Measurements from ENCODE around the gene AP3S2.
"Not testable (repeated sequence)": the region's sequence is repeated elsewhere in the genome, so short reads cannot be mapped to it uniquely, and the experiment has no call there.

AP3S2 gene

DNA sequence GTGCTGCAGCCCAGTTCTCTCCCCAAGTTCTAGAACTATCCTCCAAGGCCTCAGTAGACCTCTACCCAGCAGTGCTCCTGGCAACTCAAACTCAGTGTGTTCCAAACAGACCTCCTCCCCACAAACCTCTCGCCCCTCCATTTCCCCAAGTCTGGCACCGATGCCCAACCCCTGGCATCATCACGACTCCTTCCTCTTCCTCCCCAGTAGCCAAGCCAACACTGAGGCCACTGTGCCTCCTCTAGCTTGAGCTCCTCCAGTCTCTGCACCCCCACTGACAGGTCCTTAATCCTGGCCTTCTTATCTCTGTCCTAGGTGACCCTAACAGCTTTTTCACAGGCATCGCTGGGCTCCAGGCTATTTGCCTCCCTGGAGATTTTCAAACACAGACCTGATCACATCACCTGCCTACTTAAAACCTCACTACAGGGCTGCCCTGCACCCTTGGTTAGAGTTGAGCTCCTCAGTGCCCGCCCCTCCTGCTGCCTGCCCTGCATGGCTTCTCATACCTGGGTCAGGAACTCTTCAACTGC is 12.1 kb upstream of the AP3S2 start:
- H3K4me3 ChIP-seq (ENCODE audit: low read depth, low read length) = no peak overlapping the region

GRCh38 chr15:89904519-89904918 is 10.7 kb upstream of the AP3S2 start:
- H3K4me3 ChIP-seq (ENCODE audit: low read depth, low read length) = no peak overlapping the region
- DNase-seq (ENCODE audit: low read depth) = no peak

More for the DNA sequence above, 12.1 kb upstream of the AP3S2 start:
- no peak for DNase-seq (ENCODE audit: low read depth)

- no peak overlapping the region for H3K4me3 ChIP-seq (ENCODE audit: low read depth, low read length)
- no peak for DNase-seq (ENCODE audit: low read depth)
These were observed 10.0 kb upstream of the AP3S2 start for GRCh38 chr15:89903858-89904130.

DNA sequence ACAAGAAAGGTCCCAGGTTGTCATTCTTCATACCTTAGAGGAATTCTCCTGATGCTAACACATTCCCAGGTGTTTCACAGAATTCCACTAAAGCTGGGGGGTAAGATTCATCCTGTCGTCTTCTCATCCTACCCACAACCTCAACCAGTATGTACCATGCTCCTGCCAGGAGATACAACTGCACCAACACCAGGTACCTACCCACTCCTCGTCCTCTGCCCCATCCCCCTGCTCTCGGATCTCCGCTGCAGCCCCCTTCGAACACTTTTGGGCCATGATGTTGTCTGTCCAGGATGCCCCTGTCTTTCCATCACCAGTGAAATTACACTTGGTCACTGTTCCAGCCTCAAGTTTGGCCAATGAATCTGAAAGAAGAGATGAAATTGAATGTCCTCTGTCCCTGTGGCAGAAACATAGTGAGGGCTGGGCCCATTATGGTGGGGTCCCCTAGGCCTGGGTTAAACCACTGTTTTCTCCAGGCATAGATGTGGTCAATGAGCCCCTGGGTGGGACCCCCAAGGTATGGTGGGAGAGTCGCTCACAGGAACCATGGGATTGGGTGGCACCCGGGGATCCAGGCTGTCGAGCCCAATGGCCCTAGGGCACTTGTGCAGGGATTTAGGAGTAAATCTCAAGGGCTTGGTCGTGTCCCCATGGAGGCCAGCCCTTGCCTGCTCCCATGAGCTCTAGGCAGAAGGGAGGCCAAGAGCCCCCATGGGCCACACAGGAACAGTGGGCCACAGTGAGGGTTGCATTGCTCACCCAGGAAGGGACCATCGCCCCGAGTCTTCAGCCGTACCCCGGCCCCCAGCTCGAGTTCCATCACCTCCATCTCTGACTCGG is 9.4 kb upstream of the AP3S2 start:
- DNase-seq (ENCODE audit: low read depth) = no peak
- no peak overlapping the region for H3K4me3 ChIP-seq (ENCODE audit: low read depth, low read length)

GRCh38 chr15:89900849-89901248 is 7.1 kb upstream of the AP3S2 start:
- no peak for DNase-seq (ENCODE audit: low read depth)
- no peak overlapping the region for H3K4me3 ChIP-seq (ENCODE audit: low read depth, low read length)

GRCh38 chr15:89899951-89900567 is 6.3 kb upstream of the AP3S2 start:
- H3K4me3 ChIP-seq (ENCODE audit: low read depth, low read length) = no peak overlapping the region
- no peak for DNase-seq (ENCODE audit: low read depth)

- DNase-seq (ENCODE audit: low read depth) = no peak
These were observed 5.6 kb upstream of the AP3S2 start for GRCh38 chr15:89899295-89899945.

DNA sequence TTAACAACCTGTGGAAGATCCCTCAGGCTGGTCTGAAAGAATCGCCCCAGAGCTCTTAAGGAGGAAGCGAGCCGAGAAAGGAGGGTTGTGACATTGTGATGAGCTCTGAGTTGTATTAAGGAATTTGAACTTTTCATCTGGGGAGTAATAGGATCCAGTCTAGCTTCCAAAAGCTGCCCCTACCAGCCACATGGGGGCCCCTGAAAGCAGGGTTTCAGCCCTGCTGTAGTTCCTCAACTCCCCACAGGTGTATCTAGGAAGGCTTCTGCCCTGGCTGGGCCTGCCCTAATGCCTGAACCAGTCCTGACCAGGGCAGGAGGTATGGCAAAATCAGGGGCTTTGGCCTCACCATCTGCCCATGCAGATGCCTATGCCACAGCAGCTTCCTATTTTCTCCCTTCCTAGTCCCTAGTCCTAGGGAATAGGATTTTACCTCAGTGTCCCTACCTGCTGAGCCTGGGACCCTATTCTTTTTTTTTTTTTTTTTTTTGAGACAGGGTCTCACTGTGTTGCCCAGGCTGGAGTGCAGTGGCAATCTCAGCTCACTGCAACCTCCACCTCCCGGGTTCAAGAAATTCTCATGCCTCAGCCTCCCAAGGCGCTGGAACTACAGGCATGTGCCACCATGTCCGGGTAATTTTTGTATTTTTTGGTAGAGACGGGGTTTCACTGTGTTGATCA is 5.0 kb upstream of the AP3S2 start:
- DNase-seq (ENCODE audit: low read depth) = no peak
- no peak overlapping the region for H3K4me3 ChIP-seq (ENCODE audit: low read depth, low read length)

More at GRCh38 chr15:89899295-89899945, 5.6 kb upstream of the AP3S2 start:
- no peak overlapping the region for H3K4me3 ChIP-seq (ENCODE audit: low read depth, low read length)

GRCh38 chr15:89898146-89898545 is 4.4 kb upstream of the AP3S2 start:
- no peak for DNase-seq (ENCODE audit: low read depth)
- no peak overlapping the region for H3K4me3 ChIP-seq (ENCODE audit: low read depth, low read length)

GRCh38 chr15:89893027-89893426 is 767 bp downstream of the AP3S2 start:
- DNase-seq (ENCODE audit: low read depth) = no peak

GRCh38 chr15:89888214-89888804 is 5.5 kb downstream of the AP3S2 start:
- peak; percentile 58 for DNase-seq (ENCODE audit: low read depth)
- no peak overlapping the region for H3K4me3 ChIP-seq (ENCODE audit: low read depth, low read length)

More at GRCh38 chr15:89893027-89893426, 767 bp downstream of the AP3S2 start:
- H3K4me3 ChIP-seq (ENCODE audit: low read depth, low read length) = peak overlapping the region; percentile 98

GRCh38 chr15:89885611-89886010 is 8.2 kb downstream of the AP3S2 start:
- no peak overlapping the region for H3K4me3 ChIP-seq (ENCODE audit: low read depth, low read length)
- DNase-seq (ENCODE audit: low read depth) = no peak

DNA sequence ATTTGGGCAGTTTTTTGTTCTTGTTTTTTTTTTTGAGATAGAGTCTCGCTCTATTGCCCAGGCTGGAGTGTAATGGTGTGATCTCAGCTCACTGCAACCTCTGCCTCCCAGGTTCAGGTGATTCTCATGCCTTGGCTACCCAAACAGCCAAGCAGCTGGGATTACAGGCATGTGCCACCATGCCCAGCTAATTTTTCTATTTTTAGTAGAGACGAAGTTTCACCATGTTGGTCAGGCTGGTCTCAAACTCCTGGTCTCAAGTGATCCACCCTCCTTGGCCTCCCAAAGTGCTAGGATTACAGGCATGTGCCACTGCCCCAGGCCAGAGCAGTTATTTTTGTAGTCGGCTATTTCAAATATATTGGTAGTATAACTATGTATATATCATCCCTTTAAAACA is 8.6 kb downstream of the AP3S2 start:
- not testable (repeated sequence) for H3K4me3 ChIP-seq (ENCODE audit: low read depth, low read length); DNase-seq (ENCODE audit: low read depth)

- DNase-seq (ENCODE audit: low read depth) = no peak
- no peak overlapping the region for H3K4me3 ChIP-seq (ENCODE audit: low read depth, low read length)
These were observed 10.3 kb downstream of the AP3S2 start for GRCh38 chr15:89883518-89883917.

DNA sequence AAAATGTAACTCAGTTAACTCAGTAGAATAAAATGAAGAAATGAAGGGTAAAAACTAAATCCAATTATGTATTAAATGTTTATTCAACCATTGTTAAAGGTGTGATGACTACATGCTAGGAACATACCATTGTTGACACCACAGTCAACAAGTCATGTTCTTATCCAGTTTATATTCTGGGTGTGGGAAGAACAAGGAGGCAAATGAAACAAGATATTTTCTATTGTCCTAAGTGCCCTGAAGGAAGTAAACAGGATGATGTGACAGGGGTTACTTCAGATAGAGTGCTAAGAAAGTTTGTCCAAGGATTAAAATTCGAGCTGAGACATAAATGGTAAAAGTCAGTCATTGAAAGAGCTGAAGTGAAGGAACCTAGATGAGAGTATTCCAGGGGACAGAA is 13.1 kb downstream of the AP3S2 start:
- no peak for DNase-seq (ENCODE audit: low read depth)
- no peak overlapping the region for H3K4me3 ChIP-seq (ENCODE audit: low read depth, low read length)

DNA sequence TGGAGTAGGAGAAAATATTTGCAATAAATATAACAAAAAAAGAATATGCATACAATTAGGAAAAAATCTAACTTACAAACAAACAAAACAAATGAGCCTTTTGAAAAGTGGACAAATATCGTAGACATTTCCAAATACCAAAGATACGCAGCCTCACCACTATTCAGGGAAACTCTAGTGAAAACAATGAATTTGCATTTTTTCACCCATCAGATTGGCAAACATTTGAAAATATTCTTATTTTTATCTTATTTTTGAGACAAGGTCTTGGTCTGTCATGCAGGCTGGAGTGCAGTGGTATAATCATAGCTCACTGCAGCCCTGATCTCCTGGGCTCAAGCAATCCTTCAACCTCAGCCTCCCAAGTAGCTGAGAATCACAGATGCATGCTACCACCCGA is 15.5 kb downstream of the AP3S2 start:
- no peak for DNase-seq (ENCODE audit: low read depth)
- no peak overlapping the region for H3K4me3 ChIP-seq (ENCODE audit: low read depth, low read length)

- DNase-seq (ENCODE audit: low read depth) = no peak
- no peak overlapping the region for H3K4me3 ChIP-seq (ENCODE audit: low read depth, low read length)
These were observed 16.7 kb downstream of the AP3S2 start for GRCh38 chr15:89877083-89877425.

- no peak for DNase-seq (ENCODE audit: low read depth)
- no peak overlapping the region for H3K4me3 ChIP-seq (ENCODE audit: low read depth, low read length)
These were observed 17.3 kb downstream of the AP3S2 start for GRCh38 chr15:89876396-89877082.

DNA sequence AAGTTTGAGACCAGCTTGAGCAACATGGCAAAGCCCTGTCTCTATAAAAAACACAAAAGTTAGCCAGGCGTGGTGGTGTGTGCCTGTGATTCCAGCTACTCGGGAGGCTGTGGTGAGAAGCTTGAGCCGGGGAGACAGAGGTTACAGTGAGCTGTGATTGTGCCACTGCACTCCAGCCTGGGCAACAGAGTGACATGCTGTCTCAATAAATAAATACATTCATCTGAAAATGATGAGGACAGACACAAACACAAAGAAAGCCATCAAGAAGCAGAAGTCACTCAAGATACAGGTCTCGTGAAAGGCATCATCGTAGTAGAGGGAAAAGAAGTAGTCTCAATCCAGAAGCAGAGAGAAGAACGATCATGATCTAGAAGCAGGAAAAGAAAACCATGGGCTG is 18.1 kb downstream of the AP3S2 start:
- no peak for DNase-seq (ENCODE audit: low read depth)
- H3K4me3 ChIP-seq (ENCODE audit: low read depth, low read length) = no peak overlapping the region

Data from skeletal muscle cell (primary cell).